MM.1S (cell line): ENCODE data around the gene IFT122.

Experiments used
- EZH2 ChIP-seq: fragments of 300-600 bp; sonication (generic); optimal IDR thresholded peaks from 2 replicates; pipeline ENCODE3; 2017; ENCODE audit warnings: low read depth, mild to moderate bottlenecking, antibody characterized with exemption, low read length, mixed read lengths
- EZH2phosphoT487 ChIP-seq: fragments of 300-600 bp; sonication (generic); IDR thresholded peaks from 2 replicates; pipeline ENCODE4 v1.6.1; 2018; ENCODE audit warnings: antibody characterized with exemption, low read length
- TF ChIP-seq, protein P1 (sequence below): fragments of 300-600 bp; sonication (generic); IDR thresholded peaks from 2 replicates; pipeline ENCODE4 v1.5.1; 2016; ENCODE audit warnings: antibody characterized with exemption, low read length, mixed read lengths

DNA sequence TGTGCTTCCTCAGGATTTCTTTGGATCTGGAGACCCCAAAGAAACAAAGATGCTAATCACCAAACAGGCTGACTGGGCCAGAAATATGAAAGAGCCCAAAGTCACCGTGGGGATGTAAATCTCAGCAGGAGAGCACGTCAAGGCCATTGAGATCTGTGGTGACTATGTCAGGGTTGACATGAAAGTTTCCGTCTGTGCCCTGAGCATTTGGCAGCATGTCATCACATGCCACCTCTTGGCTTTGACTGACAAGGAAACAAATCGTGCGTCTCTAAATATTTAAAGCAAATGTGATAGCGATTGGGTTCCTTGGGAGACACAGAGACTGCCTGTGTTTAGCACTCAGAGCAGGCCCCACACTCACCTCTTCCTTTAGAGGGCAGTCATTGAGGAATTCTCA lies 46.8 kb upstream of the IFT122 start:
- TF ChIP-seq, protein P1, sequence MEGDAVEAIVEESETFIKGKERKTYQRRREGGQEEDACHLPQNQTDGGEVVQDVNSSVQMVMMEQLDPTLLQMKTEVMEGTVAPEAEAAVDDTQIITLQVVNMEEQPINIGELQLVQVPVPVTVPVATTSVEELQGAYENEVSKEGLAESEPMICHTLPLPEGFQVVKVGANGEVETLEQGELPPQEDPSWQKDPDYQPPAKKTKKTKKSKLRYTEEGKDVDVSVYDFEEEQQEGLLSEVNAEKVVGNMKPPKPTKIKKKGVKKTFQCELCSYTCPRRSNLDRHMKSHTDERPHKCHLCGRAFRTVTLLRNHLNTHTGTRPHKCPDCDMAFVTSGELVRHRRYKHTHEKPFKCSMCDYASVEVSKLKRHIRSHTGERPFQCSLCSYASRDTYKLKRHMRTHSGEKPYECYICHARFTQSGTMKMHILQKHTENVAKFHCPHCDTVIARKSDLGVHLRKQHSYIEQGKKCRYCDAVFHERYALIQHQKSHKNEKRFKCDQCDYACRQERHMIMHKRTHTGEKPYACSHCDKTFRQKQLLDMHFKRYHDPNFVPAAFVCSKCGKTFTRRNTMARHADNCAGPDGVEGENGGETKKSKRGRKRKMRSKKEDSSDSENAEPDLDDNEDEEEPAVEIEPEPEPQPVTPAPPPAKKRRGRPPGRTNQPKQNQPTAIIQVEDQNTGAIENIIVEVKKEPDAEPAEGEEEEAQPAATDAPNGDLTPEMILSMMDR, result no peak
- no peak for TF ChIP-seq EZH2
- no peak for TF ChIP-seq EZH2phosphoT487
